Measurements from ENCODE around the gene KLF12.

Gene KLF12

DNA sequence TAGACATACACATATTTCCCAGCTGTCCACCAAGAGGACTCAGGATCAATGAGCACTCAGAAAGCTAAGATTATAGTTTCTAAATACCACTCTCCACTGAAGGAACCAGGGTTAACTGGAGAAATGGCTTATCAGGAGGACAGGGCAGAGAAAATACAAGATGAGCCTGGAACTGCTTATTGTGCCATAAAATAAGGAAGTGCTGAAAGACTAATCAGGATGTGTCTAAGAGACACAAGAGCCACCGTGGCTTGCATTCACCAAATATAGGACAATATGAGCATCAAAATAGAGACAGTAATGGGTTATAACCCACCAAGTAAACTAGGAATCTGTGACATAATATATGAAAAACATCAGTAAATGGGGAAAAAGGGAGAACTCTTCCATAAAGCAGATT lies 32.8 kb downstream of the KLF12 start:
- no peak for DNase-seq

DNA sequence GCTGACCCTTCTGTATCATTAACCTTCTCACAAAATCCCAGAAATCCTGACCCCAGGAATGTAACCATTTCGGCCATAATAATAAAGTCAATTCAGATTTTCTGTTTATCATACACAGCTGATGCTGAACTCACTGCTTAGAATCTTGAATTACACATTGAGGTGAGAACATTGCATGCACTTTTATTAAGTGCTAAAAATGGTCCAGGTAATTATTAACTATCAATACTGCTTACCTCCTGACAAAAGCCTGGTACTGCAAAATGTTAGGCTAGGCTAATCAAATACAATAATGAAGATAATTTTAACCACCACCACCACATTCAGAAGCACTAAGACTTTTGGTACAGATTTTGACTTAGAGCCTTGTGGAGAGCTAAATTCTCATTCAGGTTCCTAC lies 36.1 kb downstream of the KLF12 start:
- no peak for DNase-seq

DNA sequence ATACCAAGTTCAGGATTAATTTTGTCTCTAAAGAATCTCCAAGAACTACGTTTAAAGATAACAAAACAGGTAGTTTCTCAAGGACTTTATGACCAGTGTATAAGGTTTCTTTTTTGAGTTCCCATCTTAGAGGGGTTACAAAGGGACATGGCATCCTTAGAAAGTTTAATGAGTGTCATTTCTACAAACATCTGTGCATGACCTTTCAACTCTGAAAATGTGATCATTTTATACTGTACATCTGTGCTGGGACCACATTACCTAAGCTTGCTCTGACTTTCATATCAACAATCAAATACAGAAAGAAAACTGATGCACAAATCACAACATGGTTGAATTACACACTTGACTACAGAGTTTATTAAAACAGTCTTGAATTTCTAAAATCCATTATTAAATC lies 37.1 kb downstream of the KLF12 start:
- DNase-seq: no peak

- peak; percentile 18 for DNase-seq
Measured at GRCh38 chr13:74093691-74094090, 40.5 kb downstream of the KLF12 start.

DNA sequence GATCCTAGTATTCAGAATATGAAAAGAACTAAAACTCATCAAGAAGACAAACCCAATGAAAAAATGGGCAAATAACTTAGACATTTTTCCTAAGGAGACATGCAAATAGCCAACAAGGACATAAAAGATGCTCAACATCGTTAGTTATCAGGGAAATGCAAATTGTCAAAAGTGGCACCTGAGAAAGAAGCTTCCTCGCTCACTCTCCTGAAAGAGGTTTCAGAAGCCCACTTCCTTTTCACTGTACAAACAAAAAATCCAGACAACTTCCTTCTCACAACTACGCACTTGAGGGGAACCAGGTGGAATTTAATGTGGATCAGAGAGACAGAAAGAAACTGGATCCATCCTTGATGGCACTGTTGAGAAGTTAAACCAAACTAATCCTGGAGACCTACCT lies 41.5 kb downstream of the KLF12 start:
- no peak for DNase-seq

DNA sequence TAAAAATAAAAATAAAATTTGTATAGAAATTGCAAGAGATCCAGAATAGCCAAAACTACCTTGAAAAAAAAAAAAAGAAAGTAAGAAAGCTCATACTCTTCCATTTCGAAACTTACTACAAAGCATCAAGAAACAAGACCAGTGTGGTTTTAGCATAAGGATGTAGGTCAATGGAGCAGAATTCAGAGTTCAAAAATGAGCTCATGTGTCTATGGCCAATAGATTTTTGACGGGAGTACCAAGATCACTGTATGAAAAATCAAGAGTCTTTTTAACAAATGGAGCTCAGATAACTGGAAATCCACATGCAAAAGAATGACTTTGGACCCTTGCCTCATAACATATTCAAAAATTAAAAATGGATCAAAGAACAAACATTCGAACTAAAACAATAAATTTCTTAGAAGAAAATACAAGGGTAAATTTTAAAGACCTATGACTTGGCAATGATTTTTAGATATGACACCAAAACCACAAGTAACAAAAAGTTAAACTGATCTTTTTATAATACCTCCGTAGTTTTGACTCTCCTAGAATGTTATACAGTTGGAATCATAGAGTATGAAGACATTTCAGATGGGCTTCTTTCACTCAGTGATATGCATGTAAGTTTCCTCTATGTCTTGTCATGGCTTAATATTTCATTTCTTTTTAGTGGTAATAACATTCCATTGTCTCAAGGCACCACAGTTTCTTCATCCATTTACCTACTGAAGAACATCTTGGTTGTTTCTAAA lies 43.2 kb downstream of the KLF12 start:
- no peak for DNase-seq

DNA sequence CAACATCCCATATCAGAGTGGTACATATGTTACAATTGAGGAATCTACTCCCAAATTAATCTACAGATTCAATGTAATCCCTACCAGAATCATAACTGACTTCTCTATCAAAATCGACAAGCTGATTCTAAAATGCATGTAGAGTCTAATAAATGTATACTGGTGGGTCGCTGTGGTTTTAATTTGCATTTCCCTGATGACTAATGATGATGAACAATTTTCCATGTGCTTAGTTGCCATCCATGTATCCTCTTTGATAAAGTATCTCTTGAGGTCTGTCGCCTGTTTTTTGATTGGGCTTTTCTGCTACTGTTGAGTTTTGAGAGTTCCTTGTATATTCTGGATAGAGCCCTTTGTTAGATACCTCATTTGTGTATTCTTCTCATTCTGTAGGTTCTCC lies 43.8 kb downstream of the KLF12 start:
- DNase-seq: peak; percentile 36

DNA sequence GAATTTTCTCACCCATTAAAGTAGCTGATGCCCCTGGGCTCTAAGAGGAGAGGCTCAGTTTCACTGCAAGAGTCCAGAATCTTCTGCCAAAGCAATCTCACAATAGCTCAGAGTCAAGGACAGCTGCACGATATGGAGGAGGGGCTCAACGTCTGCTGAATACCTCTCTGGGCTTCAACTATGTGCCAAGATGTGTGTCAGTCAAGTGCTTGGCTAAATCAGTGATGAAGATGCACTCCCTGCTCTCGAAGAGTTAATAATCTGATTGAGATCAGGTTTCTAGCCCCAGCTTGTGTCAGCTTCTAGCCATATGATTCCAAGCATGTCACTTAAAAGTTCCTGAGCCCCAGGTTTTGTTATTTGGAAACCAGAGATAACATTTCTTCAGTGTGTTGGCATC lies 46.8 kb downstream of the KLF12 start:
- no peak for DNase-seq

All from fibroblast of skin of right biceps (primary cell).